Endodermal cell (in vitro differentiated cells): Measurements from ENCODE around the gene VWCE. TPM values are rescaled to one million over a fixed set of nuclear protein-coding genes. Genes with fewer than 3 reads are reported as not detected.

ENCODE experiments used
- DNase-seq: peaks from one replicate; pipeline ENCODE4 v3.0.0-alpha.2; 2017
- H3K27ac ChIP-seq: 2 replicates; pipeline ENCODE4 v1.5.1; 2013; ENCODE audit warnings: mild to moderate bottlenecking, low read depth, low read length, moderate library complexity
- H3K27me3 ChIP-seq: 2 replicates; pipeline ENCODE4 v1.6.1; 2013; ENCODE audit warnings: mild to moderate bottlenecking, low read length, moderate library complexity; ENCODE audit not compliant: insufficient read depth, control insufficient read depth, poor library complexity, severe bottlenecking
- H3K36me3 ChIP-seq: 2 replicates; pipeline ENCODE4 v1.7.0; 2013; ENCODE audit warnings: mild to moderate bottlenecking, low read length, moderate library complexity; ENCODE audit not compliant: control insufficient read depth, insufficient read depth
- H3K4me1 ChIP-seq: one replicate; pipeline ENCODE4 v1.7.0; 2013; ENCODE audit warnings: low read length; ENCODE audit not compliant: control insufficient read depth, insufficient read depth
- H3K4me3 ChIP-seq: 2 replicates; pipeline ENCODE4 v1.5.1; 2013; ENCODE audit warnings: mild to moderate bottlenecking, low read length, moderate library complexity
- H3K9ac ChIP-seq: 2 replicates; pipeline ENCODE4 v1.6.1; 2013; ENCODE audit warnings: mild to moderate bottlenecking, low read length, moderate library complexity; ENCODE audit not compliant: poor library complexity, severe bottlenecking; ENCODE audit errors: extremely low read depth
- H3K9me3 ChIP-seq: 2 replicates; pipeline ENCODE4 v1.6.1; 2013; ENCODE audit warnings: mild to moderate bottlenecking, low read length, moderate library complexity; ENCODE audit not compliant: control insufficient read depth
- H3K27ac Mint-ChIP-seq: 2 replicates; pipeline ENCODE4 v1.8.0; 2020; ENCODE audit warnings: mixed read lengths
- H3K27me3 Mint-ChIP-seq: 2 replicates; pipeline ENCODE4 v1.8.0; 2021; ENCODE audit warnings: mild to moderate bottlenecking, mixed read lengths; ENCODE audit not compliant: insufficient read depth
- H3K36me3 Mint-ChIP-seq: 2 replicates; pipeline ENCODE4 v1.8.0; 2020; ENCODE audit warnings: low read depth, mixed read lengths
- H3K4me1 Mint-ChIP-seq: 2 replicates; pipeline ENCODE4 v1.8.0; 2020; ENCODE audit warnings: mixed read lengths
- H3K4me3 Mint-ChIP-seq: 2 replicates; pipeline ENCODE4 v1.8.0; 2020; ENCODE audit warnings: mild to moderate bottlenecking, moderate library complexity, mixed read lengths
- H3K9me3 Mint-ChIP-seq: 2 replicates; pipeline ENCODE4 v1.8.0; 2020; ENCODE audit warnings: mild to moderate bottlenecking, mixed read lengths
- WGBS, 2 experiments: methylation state at CpG; one replicate each; pipeline versions ENCODE4 v1.1.5 to v1.1.7; 2013; ENCODE audit warnings: missing lambda C conversion rate in 2 of 2, mixed read lengths in 1 of 2; ENCODE audit not compliant: insufficient coverage in 1 of 2, insufficient read length in 1 of 2; 5-methylcytosine and 5-hydroxymethylcytosine counted together
- total RNA-seq, 2 donors: library from RNA; stranded (reverse); fragmentation: NEBNext Ultra II Directional in 1 of 2; extraction: Animal tissue kit (Norgen Biotek cat#: 25700) in 1 of 2; gene quantifications; 2 replicates in 1 of 2; 3 replicates in 1 of 2; pipeline ENCODE4 v1.2.1, GENCODE V29; 2021
- TF ChIP-seq, protein P1 (sequence below): fragments of 200-600 bp; sonication (generic); conservative IDR thresholded peaks from 2 replicates; pipeline ENCODE4 v1.5.0; 2021; ENCODE audit warnings: antibody characterized with exemption, mild to moderate bottlenecking

VWCE gene
- total RNA-seq, 2 donors from 2014 or later, result 7.2 to 13.3 TPM

DNA sequence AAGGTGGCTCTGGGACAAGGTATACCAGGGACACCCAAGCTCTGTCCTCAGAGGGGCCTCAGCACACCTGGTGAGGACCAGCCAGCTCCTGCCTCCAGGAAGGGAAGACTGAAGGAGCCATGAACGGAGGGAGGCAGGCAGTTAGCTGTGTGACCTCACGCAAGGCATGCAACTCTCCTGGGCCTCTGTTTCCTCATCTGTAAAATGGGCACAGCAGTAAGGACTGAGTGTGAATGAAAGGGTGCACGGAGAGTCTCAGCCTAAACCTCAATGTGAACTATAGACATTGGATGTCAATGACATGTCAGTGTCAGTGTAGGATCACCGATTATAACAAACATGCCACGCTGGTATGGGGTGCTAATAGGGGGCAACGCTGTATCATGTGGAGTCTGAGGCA lies 35.8 kb downstream of the VWCE start:
- no peaks in the 10 kb centered on the region for H3K27me3 ChIP-seq
- Mint-ChIP-seq H3K36me3 (no peaks in the 10 kb centered on the region), H3K4me3 (no peak overlapping the region), H3K9me3 (no peaks in the 10 kb centered on the region), H3K27ac (no peak overlapping the region), H3K27me3 (no peaks in the 10 kb centered on the region), H3K4me1 (no peaks in the 10 kb centered on the region)
- 90 to 92% methylated on average over 5 to 6 of the region's 6 CpGs for WGBS, 2 experiments
- no peaks in the 10 kb centered on the region for H3K36me3 ChIP-seq
- H3K9me3 ChIP-seq, result no peaks in the 10 kb centered on the region
- TF ChIP-seq, protein P1, sequence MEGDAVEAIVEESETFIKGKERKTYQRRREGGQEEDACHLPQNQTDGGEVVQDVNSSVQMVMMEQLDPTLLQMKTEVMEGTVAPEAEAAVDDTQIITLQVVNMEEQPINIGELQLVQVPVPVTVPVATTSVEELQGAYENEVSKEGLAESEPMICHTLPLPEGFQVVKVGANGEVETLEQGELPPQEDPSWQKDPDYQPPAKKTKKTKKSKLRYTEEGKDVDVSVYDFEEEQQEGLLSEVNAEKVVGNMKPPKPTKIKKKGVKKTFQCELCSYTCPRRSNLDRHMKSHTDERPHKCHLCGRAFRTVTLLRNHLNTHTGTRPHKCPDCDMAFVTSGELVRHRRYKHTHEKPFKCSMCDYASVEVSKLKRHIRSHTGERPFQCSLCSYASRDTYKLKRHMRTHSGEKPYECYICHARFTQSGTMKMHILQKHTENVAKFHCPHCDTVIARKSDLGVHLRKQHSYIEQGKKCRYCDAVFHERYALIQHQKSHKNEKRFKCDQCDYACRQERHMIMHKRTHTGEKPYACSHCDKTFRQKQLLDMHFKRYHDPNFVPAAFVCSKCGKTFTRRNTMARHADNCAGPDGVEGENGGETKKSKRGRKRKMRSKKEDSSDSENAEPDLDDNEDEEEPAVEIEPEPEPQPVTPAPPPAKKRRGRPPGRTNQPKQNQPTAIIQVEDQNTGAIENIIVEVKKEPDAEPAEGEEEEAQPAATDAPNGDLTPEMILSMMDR, result no peak
- no peak for DNase-seq
- H3K9ac ChIP-seq, result no peak overlapping the region
- no peak overlapping the region for H3K4me3 ChIP-seq
- no peak overlapping the region for H3K27ac ChIP-seq
- no peaks in the 10 kb centered on the region for H3K4me1 ChIP-seq

DNA sequence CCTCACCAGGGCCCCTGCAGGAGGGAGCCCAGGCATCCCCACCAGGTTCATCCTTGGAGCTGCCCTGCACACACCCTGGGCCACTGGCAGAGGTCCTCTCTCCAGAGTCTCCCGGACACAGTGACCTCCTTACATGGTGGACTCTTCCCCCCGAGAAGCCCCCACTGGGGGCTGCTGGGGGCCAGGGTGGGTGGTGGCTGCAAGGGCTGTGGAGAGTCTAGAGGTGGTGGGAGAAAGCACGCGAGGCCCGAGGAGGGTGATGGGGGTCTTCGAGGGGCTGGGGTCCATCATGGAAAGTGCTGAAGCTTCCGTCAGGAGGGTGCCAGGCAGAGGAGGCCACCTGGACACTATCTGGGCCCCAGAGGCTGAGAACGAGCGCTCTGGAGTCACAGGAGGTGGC lies 36.6 kb downstream of the VWCE start:
- H3K9me3 Mint-ChIP-seq, result no peaks in the 10 kb centered on the region
- TF ChIP-seq, protein P1, result no peak
- H3K4me3 ChIP-seq, result no peak overlapping the region
- no peak overlapping the region for H3K4me3 Mint-ChIP-seq
- H3K9ac ChIP-seq, result no peak overlapping the region
- no peaks in the 10 kb centered on the region for H3K9me3 ChIP-seq
- no peaks in the 10 kb centered on the region for H3K4me1 Mint-ChIP-seq
- no peaks in the 10 kb centered on the region for H3K4me1 ChIP-seq
- H3K36me3 ChIP-seq, result no peaks in the 10 kb centered on the region
- H3K36me3 Mint-ChIP-seq, result no peaks in the 10 kb centered on the region
- no peaks in the 10 kb centered on the region for H3K27me3 Mint-ChIP-seq
- H3K27me3 ChIP-seq, result no peaks in the 10 kb centered on the region
- no peak overlapping the region for H3K27ac Mint-ChIP-seq
- DNase-seq, result no peak
- 90 to 100% methylated on average over 4 to 9 of the region's 9 CpGs for WGBS, 2 experiments
- no peak overlapping the region for H3K27ac ChIP-seq

DNA sequence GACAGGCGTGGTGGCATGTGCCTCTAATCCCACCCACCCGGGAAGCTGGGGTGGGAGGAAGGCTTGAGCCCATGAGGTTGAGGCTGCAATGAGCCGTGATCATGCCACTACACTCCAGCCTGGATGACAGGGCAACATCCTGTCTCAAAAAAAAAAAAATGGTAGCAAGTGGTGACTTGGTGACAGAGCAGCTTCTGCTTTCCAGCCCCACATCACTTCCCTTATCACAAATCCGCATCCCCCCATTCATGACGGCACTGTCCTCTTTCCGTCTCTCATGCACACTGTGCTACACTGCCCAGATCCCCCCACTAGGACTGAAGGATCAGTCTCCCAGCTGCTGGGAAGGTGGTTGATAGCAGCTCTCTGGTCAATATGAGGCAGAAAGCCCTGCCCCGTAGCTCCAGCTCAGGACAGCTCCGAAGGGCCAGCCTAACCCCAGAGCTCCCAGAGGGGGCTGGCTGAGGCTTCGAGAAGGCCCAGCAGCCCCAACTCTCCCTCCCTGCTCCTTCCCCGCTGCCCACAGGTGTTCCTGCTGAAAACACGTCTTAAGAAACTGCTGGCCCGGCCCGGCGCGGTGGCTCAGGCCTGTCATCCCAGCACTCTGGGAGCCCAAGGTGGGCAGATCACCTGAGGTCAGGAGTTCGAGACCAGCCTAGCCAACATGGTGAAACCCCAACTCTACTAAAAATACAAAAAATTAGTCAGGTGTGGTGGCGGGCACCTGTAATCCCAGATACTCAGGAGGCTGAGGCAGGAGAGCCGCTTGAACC lies 38.2 kb downstream of the VWCE start:
- Mint-ChIP-seq H3K4me3 (no peak overlapping the region), H3K9me3 (no peaks in the 10 kb centered on the region), H3K4me1 (no peaks in the 10 kb centered on the region), H3K27ac (no peak overlapping the region), H3K36me3 (no peaks in the 10 kb centered on the region), H3K27me3 (no peaks in the 10 kb centered on the region)
- Histone ChIP-seq H3K4me3 (no peak overlapping the region), H3K27ac (no peak overlapping the region), H3K4me1 (no peaks in the 10 kb centered on the region), H3K9ac (no peak overlapping the region), H3K36me3 (no peaks in the 10 kb centered on the region), H3K27me3 (no peaks in the 10 kb centered on the region), H3K9me3 (no peaks in the 10 kb centered on the region)
- no peak for DNase-seq
- 92 to 97% methylated on average over 9 to 18 of the region's 18 CpGs for WGBS, 2 experiments
- TF ChIP-seq, protein P1, result no peak
